Amygdala (tissue), 56 donors: ENCODE measurements around the gene RAB7A.
A peak's percentile ranks its signal among the peaks of the same experiment; 100 is the strongest.

ENCODE experiments used
- DNase-seq, 56 donors: peaks; one replicate each; lab custom pipeline; 2025; lab: John Stamatoyannopoulos, UW

Gene RAB7A

GRCh38 chr3:128726023-128727016 lies at the start of gene RAB7A:
Gene RAB7A (plus strand): TSS chr3:128726183. CDS start chr3:128795368, 69,185 bp downstream.
- peak; percentile 68 to 99 (median 96) for DNase-seq

GRCh38 chr3:128679338-128679737 lies 46.6 kb upstream of the RAB7A start:
- no peak for DNase-seq

GRCh38 chr3:128680603-128681368 lies 45.2 kb upstream of the RAB7A start:
- DNase-seq, result peak; percentile 80 to 99 (median 97)

- DNase-seq, result no peak
Measured at GRCh38 chr3:128681369-128681829, 44.6 kb upstream of the RAB7A start.

GRCh38 chr3:128683957-128684356 lies 42.0 kb upstream of the RAB7A start:
- DNase-seq, result no peak

GRCh38 chr3:128684986-128685726 lies 40.8 kb upstream of the RAB7A start:
- DNase-seq, result no peak

GRCh38 chr3:128686465-128686864 lies 39.5 kb upstream of the RAB7A start:
- DNase-seq, result no peak

GRCh38 chr3:128689060-128689459 lies 36.9 kb upstream of the RAB7A start:
- DNase-seq, result no peak

- DNase-seq, result no peak
Measured at GRCh38 chr3:128693696-128694095, 32.3 kb upstream of the RAB7A start.

- DNase-seq, result no peak
Measured at GRCh38 chr3:128697341-128697740, 28.6 kb upstream of the RAB7A start.

- DNase-seq, result peak in 33 of 56 donors; percentile 7 to 46 (median 24)
Measured at GRCh38 chr3:128698211-128699047, 27.6 kb upstream of the RAB7A start.

GRCh38 chr3:128701342-128702212 lies 24.4 kb upstream of the RAB7A start:
- peak in 5 of 56 donors; percentile 3 to 45 (median 6) for DNase-seq

- DNase-seq, result no peak
Measured at GRCh38 chr3:128702391-128702790, 23.6 kb upstream of the RAB7A start.

GRCh38 chr3:128703561-128703960 lies 22.4 kb upstream of the RAB7A start:
- no peak for DNase-seq

- no peak for DNase-seq
Measured at GRCh38 chr3:128706086-128706615, 19.8 kb upstream of the RAB7A start.

GRCh38 chr3:128707928-128708494 lies 18.0 kb upstream of the RAB7A start:
- no peak for DNase-seq

GRCh38 chr3:128709038-128709437 lies 16.9 kb upstream of the RAB7A start:
- DNase-seq, result no peak
